HFF-Myc (cell line): ENCODE measurements around the gene C17orf50.

Experiments used
- DNase-seq: peaks from one replicate; pipeline ENCODE4 v3.0.0-alpha.2; 2011; ENCODE audit warnings: low read depth; ENCODE audit errors: extremely low read depth
- H3K4me3 ChIP-seq: replicated peaks from 2 replicates; pipeline ENCODE4 v1.5.1; 2011; ENCODE audit warnings: low read depth, mild to moderate bottlenecking, control low read depth, low read length
- TF ChIP-seq, protein P1 (sequence below): IDR thresholded peaks from 2 replicates; pipeline ENCODE4 v1.5.1; 2012; ENCODE audit warnings: mild to moderate bottlenecking, low read depth, low read length, control low read depth; ENCODE audit errors: missing control alignments

Gene C17orf50

DNA sequence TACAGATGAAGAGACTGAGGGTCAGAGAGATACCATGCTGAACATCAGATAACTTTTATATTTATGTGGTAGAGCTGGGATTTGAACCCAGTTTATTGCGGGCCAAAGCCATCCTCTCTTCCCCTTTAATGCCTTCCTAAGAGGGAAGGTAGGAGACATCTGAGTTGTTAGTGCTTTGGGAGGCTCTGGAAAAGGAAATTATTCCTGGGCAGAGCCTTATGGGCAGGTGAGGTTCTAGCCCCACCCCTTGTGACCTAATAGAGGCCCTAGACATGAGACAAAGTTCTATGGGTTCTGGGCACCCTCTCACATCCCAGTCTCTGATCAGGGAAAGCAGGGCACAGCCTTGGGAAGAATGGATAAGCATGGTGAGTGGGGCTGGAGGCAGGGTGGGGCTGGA lies at the start of gene C17orf50:
C17orf50 (plus strand) TSS at position 301 of the 400 bp plus-strand sequence; CDS start at position 356, 55 bp downstream.
- TF ChIP-seq, protein P1, sequence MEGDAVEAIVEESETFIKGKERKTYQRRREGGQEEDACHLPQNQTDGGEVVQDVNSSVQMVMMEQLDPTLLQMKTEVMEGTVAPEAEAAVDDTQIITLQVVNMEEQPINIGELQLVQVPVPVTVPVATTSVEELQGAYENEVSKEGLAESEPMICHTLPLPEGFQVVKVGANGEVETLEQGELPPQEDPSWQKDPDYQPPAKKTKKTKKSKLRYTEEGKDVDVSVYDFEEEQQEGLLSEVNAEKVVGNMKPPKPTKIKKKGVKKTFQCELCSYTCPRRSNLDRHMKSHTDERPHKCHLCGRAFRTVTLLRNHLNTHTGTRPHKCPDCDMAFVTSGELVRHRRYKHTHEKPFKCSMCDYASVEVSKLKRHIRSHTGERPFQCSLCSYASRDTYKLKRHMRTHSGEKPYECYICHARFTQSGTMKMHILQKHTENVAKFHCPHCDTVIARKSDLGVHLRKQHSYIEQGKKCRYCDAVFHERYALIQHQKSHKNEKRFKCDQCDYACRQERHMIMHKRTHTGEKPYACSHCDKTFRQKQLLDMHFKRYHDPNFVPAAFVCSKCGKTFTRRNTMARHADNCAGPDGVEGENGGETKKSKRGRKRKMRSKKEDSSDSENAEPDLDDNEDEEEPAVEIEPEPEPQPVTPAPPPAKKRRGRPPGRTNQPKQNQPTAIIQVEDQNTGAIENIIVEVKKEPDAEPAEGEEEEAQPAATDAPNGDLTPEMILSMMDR: no peak
- H3K4me3 ChIP-seq: no peak within 1 kb of the TSS
- DNase-seq: no peak

DNA sequence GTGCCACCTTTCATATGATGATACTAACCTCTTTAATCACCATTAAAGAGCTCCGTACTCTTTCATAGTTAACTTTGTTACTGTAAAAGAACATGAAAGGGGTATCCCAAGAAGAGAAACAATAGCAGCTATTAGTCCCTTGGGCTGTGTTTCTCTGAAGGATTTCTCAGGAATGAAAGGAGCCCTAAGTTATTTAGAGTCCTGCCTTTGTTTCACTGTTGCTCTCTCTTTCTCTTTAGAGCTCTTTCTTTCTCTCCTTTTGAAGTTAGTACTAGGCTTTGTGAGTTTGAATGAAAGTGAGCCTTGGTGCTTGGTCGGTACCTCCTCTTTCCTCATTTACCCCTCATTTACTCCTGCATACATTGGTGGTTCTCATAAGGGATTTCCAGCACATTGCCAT lies 49.7 kb upstream of the C17orf50 start:
- no peak for DNase-seq
- TF ChIP-seq, protein P1: no peak
- H3K4me3 ChIP-seq: no peak overlapping the region

DNA sequence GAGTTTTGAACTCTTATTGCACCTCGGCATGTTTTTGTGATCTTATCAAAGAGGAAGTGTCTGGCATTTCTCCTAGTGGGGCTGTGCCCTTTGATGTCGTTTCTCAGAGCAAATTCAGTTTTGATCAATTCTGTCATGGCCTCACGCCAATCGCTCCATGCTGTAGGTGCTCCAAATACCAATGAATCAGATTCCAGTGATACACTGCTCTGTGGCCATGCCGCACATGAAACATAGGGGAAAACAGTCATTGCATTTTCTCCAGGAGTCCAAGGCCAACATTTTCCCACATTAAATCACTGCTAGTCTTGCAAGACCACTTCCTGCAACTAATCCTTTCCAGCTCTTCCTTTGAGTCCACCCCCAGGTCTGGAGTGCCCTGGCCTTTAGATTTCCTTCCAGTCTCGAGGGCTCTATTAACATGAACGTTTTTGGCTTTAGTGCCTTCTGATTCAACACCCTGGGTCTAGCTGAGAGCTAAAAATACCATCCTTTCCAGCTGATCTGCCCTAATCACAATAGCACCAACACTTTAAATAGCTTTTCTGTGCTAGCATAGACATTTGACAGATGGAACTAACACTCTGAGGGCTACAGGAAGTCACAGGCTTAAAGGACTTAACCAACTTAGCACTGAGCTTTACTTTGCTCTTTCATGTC lies 47.5 kb upstream of the C17orf50 start:
- H3K4me3 ChIP-seq: no peak overlapping the region
- DNase-seq: peak; percentile 57
- TF ChIP-seq, protein P1: no peak

DNA sequence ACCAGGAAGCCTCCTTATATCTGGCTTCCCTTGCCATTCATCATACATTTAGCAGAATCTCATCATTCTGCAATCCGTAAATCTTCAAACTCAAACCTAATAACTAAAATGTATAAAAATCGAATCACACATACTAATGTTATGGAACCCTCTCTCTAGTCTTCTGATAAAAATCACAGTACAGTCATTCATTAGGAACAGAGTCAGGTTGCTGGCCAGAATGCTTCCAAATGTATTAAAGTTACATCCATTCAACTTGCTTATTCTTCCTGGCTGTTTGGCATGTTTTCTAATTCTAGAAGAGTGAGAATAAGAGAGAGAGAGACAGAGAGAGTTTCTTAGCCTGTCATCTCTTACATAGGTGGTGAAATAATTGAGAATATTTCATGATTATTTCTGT lies 45.7 kb upstream of the C17orf50 start:
- TF ChIP-seq, protein P1: no peak
- H3K4me3 ChIP-seq: no peak overlapping the region
- no peak for DNase-seq

DNA sequence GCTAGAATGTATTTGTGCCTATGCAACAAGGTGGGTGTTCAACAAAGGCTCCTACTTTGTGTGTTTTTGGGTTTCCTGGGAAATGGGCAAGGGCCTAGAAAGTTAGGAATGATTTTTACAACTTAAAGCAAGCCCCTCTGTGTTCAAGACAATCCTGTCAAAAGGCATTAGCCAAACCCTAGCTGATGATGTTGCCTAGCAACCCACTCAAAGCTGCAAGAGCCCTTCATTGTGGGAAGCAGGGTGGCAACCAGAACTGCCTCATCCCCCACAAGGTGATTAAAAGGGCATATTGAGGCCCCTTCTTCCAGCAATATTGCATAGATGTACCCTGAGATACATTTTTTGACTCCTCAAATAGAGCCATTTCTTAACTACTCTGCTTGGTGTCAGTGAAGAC lies 45.3 kb upstream of the C17orf50 start:
- TF ChIP-seq, protein P1: no peak
- DNase-seq: no peak
- H3K4me3 ChIP-seq: no peak overlapping the region

DNA sequence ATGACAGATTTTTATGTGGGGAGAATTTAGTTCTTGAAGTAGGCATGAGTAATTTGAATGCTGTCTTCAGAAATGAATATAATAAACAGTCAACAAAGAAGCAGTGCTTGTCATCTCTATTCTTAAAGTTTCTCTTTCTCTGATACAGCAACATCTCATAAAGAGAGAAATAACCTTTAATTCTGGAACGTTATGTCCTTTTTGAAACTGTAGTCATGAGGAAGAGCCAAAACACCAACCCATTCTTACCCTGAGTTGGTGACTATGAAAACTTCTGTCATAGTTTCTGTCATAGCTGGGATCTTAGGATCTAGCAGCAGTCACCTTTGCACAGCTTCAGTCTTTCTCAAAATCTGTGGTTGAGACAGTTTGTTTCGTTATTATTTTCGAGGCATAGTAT lies 44.5 kb upstream of the C17orf50 start:
- no peak overlapping the region for H3K4me3 ChIP-seq
- DNase-seq: no peak
- TF ChIP-seq, protein P1: no peak
